ENCODE results near the gene MPC1L. TPM values are rescaled to one million over a fixed set of nuclear protein-coding genes. Genes with fewer than 3 reads are reported as not detected.
"Not testable (repeated sequence)": the region's sequence is repeated elsewhere in the genome, so short reads cannot be mapped to it uniquely, and the experiment has no call there.

Gene MPC1L
- total RNA-seq (2014; rRNA removed; shearing (Covaris generic)) = not detected in 2 replicates

GRCh38 chrX:40623139-40623536, at the start of gene MPC1L:
Gene MPC1L, plus strand, starts transcription at chrX:40623428. Its CDS starts 138 bp downstream, at chrX:40623566.
- no peak for DNase-seq (ENCODE audit: low spot score)

GRCh38 chrX:40573763-40574162, 49.5 kb upstream of the MPC1L start:
- DNase-seq (ENCODE audit: low spot score) = no peak

- DNase-seq (ENCODE audit: low spot score) = peak; percentile 68
These were observed 47.8 kb upstream of the MPC1L start for GRCh38 chrX:40575411-40575810.

- no peak for DNase-seq (ENCODE audit: low spot score)
These were observed 46.9 kb upstream of the MPC1L start for GRCh38 chrX:40576291-40576690.

GRCh38 chrX:40578039-40578695, 45.1 kb upstream of the MPC1L start:
- DNase-seq (ENCODE audit: low spot score) = no peak

GRCh38 chrX:40579141-40579540, 44.1 kb upstream of the MPC1L start:
- DNase-seq (ENCODE audit: low spot score) = no peak

- no peak for DNase-seq (ENCODE audit: low spot score)
These were observed 43.2 kb upstream of the MPC1L start for GRCh38 chrX:40579900-40580536.

GRCh38 chrX:40580537-40581335, 42.5 kb upstream of the MPC1L start, which contains the start of gene ATP6AP2:
Gene ATP6AP2, plus strand, starts transcription at chrX:40580970. Its CDS starts 96 bp downstream, at chrX:40581066.
- peak; percentile 89 for DNase-seq (ENCODE audit: low spot score)

- peak; percentile 3 for DNase-seq (ENCODE audit: low spot score)
These were observed 41.8 kb upstream of the MPC1L start for GRCh38 chrX:40581336-40581920.

- DNase-seq (ENCODE audit: low spot score) = not testable (repeated sequence)
These were observed 41.0 kb upstream of the MPC1L start for GRCh38 chrX:40582178-40582577.

- DNase-seq (ENCODE audit: low spot score) = no peak
These were observed 40.4 kb upstream of the MPC1L start for GRCh38 chrX:40582811-40583210.

GRCh38 chrX:40587623-40588022, 35.6 kb upstream of the MPC1L start:
- not testable (repeated sequence) for DNase-seq (ENCODE audit: low spot score)

GRCh38 chrX:40589616-40590321, 33.5 kb upstream of the MPC1L start:
- DNase-seq (ENCODE audit: low spot score) = not testable (repeated sequence)

- DNase-seq (ENCODE audit: low spot score) = no peak
These were observed 19.8 kb upstream of the MPC1L start for GRCh38 chrX:40603446-40603845.

GRCh38 chrX:40607381-40607780, 15.8 kb upstream of the MPC1L start:
- no peak for DNase-seq (ENCODE audit: low spot score)

GRCh38 chrX:40612511-40612910, 10.7 kb upstream of the MPC1L start:
- no peak for DNase-seq (ENCODE audit: low spot score)

- DNase-seq (ENCODE audit: low spot score) = no peak
These were observed 7.3 kb upstream of the MPC1L start for GRCh38 chrX:40615976-40616375.

GRCh38 chrX:40617566-40617965, 5.7 kb upstream of the MPC1L start:
- no peak for DNase-seq (ENCODE audit: low spot score)

GRCh38 chrX:40622479-40623138, 619 bp upstream of the MPC1L start:
- no peak for DNase-seq (ENCODE audit: low spot score)

GRCh38 chrX:40623665-40624064, 437 bp downstream of the MPC1L start:
- DNase-seq (ENCODE audit: low spot score) = no peak

- DNase-seq (ENCODE audit: low spot score) = no peak
These were observed 2.1 kb downstream of the MPC1L start for GRCh38 chrX:40625294-40625693.

Measured in A172 (cell line).